ENCODE data around the gene TACR2. TPM values are rescaled to one million over a fixed set of nuclear protein-coding genes. Genes with fewer than 3 reads are reported as not detected.

Gene TACR2
- total RNA-seq, 2 experiments from 2014 or later: not detected

GRCh38 chr10:69388488-69388887 is 28.2 kb downstream of the TACR2 start:
- Histone ChIP-seq H3K4me1 (ENCODE audit: insufficient read depth, low read length) (peaks cover 14% of the 10 kb centered on the region), H3K9me3 (ENCODE audit: control insufficient read depth in 1 of 2, insufficient read depth in 1 of 2, low read length in 2 of 2) (no peaks in the 10 kb centered on the region), H3K36me3 (ENCODE audit: insufficient read depth, low read length) (peaks cover 73% of the 10 kb centered on the region), H3K27me3 (ENCODE audit: control insufficient read depth in 1 of 2, insufficient read depth in 2 of 2, low read length in 2 of 2) (no peaks in the 10 kb centered on the region), H3K4me3 (ENCODE audit: low read length) (no peak overlapping the region), H3K27ac (ENCODE audit: low read depth in 1 of 2, low read length in 2 of 2) (no peak overlapping the region)
- intact Hi-C loops (cut with DNase I, micrococcal nuclease): no loop called here
- ATAC-seq (ENCODE audit: poor library complexity) (no peak), DNase-seq (no peak)
- Mint-ChIP-seq H3K4me1 (ENCODE audit: low read depth) (peaks cover 25% of the 10 kb centered on the region), H3K27ac (peak overlapping the region; percentile 56), H3K27me3 (no peaks in the 10 kb centered on the region), H3K4me3 (no peak overlapping the region), H3K36me3 (ENCODE audit: low read depth) (peaks cover 88% of the 10 kb centered on the region), H3K9me3 (no peaks in the 10 kb centered on the region)
- ChIA-PET CTCF (interaction anchor here (0.7 to 1.2 kb wide), 2 partner anchors 11 to 19 kb away, joined by 3 to 4 read pairs; no protein-coding TSS in a partner anchor), POLR2A (no interaction called here)
- TF ChIP-seq, protein P1, sequence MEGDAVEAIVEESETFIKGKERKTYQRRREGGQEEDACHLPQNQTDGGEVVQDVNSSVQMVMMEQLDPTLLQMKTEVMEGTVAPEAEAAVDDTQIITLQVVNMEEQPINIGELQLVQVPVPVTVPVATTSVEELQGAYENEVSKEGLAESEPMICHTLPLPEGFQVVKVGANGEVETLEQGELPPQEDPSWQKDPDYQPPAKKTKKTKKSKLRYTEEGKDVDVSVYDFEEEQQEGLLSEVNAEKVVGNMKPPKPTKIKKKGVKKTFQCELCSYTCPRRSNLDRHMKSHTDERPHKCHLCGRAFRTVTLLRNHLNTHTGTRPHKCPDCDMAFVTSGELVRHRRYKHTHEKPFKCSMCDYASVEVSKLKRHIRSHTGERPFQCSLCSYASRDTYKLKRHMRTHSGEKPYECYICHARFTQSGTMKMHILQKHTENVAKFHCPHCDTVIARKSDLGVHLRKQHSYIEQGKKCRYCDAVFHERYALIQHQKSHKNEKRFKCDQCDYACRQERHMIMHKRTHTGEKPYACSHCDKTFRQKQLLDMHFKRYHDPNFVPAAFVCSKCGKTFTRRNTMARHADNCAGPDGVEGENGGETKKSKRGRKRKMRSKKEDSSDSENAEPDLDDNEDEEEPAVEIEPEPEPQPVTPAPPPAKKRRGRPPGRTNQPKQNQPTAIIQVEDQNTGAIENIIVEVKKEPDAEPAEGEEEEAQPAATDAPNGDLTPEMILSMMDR (IDR thresholded peaks at IDR 0.05): no peak

DNA sequence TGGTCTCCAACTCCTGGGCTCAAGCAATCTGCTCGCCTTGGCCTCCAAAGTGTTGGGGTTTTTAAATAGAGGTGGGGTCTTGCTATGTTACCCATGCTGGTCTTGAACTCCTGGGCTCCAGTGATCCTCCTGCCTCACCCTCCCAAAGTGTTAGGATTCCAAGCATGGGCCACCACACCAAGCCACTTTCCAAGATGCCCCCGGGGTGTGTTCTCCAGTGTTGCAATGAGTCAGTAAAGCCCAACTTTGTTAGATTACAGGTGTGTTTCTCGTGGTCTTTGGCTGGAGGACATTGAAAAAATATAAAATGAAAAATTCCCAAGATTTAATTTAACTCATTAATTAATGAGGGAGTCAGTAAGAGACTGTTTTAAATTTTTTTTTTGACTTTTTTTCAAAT is 29.2 kb downstream of the TACR2 start:
- no peaks in the 10 kb centered on the region for H3K9me3 ChIP-seq (ENCODE audit: control insufficient read depth in 1 of 2, insufficient read depth in 1 of 2, low read length in 2 of 2)
- H3K27me3 Mint-ChIP-seq: no peaks in the 10 kb centered on the region
- H3K36me3 ChIP-seq (ENCODE audit: insufficient read depth, low read length): peaks cover 79% of the 10 kb centered on the region
- DNase-seq (no peak), ATAC-seq (ENCODE audit: poor library complexity) (no peak)
- CTCF ChIA-PET: interaction anchor here (1.2 kb wide), 1 partner anchor 20 kb away, joined by 4 read pairs; no protein-coding TSS in a partner anchor
- H3K4me1 Mint-ChIP-seq (ENCODE audit: low read depth): peaks cover 22% of the 10 kb centered on the region
- H3K27me3 ChIP-seq (ENCODE audit: control insufficient read depth in 1 of 2, insufficient read depth in 2 of 2, low read length in 2 of 2): no peaks in the 10 kb centered on the region
- peaks cover 94% of the 10 kb centered on the region for H3K36me3 Mint-ChIP-seq (ENCODE audit: low read depth)
- TF ChIP-seq, protein P1 (IDR thresholded peaks at IDR 0.05): no peak
- no peak overlapping the region for H3K27ac Mint-ChIP-seq
- H3K4me3 ChIP-seq (ENCODE audit: low read length): no peak overlapping the region
- POLR2A ChIA-PET: no interaction called here
- no peak overlapping the region for H3K4me3 Mint-ChIP-seq
- no peak overlapping the region for H3K27ac ChIP-seq (ENCODE audit: low read depth in 1 of 2, low read length in 2 of 2)
- H3K4me1 ChIP-seq (ENCODE audit: insufficient read depth, low read length): peaks cover 11% of the 10 kb centered on the region
- intact Hi-C loops (cut with DNase I, micrococcal nuclease): no loop called here
- H3K9me3 Mint-ChIP-seq: no peaks in the 10 kb centered on the region

DNA sequence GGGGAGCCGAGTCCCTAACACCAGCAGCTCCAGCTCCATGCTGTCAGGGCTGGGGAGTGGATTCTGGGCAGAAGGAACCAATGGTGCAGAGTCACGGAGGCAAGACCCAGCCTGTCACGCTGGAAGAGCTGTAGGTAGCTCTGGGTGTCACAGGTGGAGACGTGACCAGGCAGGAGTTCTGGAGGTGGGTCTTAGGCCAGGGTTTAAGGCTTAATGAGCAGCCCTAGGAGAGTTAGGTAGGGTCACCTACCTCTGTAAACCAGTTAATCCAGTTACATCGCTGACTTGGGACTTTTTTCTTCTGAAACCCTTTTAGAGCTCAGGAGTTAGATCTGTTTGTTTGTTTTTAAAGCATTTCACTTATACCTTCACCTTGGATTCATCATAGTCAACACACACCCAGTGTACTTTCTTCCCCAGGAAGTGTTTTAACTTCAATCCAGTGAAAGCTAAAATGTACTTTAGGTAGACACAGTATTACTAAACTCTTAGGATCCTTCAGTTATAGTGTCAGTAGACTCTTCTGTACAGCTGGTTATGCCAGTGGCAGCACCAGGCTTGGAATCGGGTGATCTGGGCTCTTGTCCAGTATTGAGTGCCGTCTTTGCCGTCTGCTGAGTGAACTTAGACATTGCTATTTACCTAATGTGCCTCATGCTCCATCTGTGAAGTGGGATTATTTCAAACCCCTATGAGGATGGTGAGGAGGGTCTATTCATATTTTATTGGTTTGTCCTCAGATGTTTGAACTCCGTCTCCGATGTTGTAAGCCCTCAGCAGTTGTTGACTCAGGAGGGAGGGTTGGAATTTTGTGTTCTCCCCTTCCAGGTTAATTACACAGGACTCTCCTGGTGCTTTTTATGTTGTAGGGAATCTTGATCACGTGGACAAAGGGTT is 31.0 kb downstream of the TACR2 start:
- no peaks in the 10 kb centered on the region for H3K27me3 ChIP-seq (ENCODE audit: control insufficient read depth in 1 of 2, insufficient read depth in 2 of 2, low read length in 2 of 2)
- peaks cover 89% of the 10 kb centered on the region for H3K36me3 ChIP-seq (ENCODE audit: insufficient read depth, low read length)
- ChIA-PET POLR2A (no interaction called here), CTCF (interaction anchor here (0.9 kb wide), 1 partner anchor 22 kb away, joined by 3 read pairs; no protein-coding TSS in a partner anchor)
- H3K27me3 Mint-ChIP-seq: no peaks in the 10 kb centered on the region
- DNase-seq (no peak), ATAC-seq (ENCODE audit: poor library complexity) (no peak)
- H3K4me3 ChIP-seq (ENCODE audit: low read length): no peak overlapping the region
- H3K9me3 Mint-ChIP-seq: no peaks in the 10 kb centered on the region
- intact Hi-C loops (cut with DNase I, micrococcal nuclease): no loop called here
- no peak overlapping the region for H3K27ac ChIP-seq (ENCODE audit: low read depth in 1 of 2, low read length in 2 of 2)
- peaks cover 6% of the 10 kb centered on the region for H3K4me1 ChIP-seq (ENCODE audit: insufficient read depth, low read length)
- TF ChIP-seq, protein P1 (IDR thresholded peaks at IDR 0.05): no peak
- H3K36me3 Mint-ChIP-seq (ENCODE audit: low read depth): peaks cover 93% of the 10 kb centered on the region
- peaks cover 12% of the 10 kb centered on the region for H3K4me1 Mint-ChIP-seq (ENCODE audit: low read depth)
- no peak overlapping the region for H3K4me3 Mint-ChIP-seq
- no peaks in the 10 kb centered on the region for H3K9me3 ChIP-seq (ENCODE audit: control insufficient read depth in 1 of 2, insufficient read depth in 1 of 2, low read length in 2 of 2)
- H3K27ac Mint-ChIP-seq: peak overlapping the region; percentile 45
